IPS-18c (cell line): Measurements from ENCODE around the gene CLEC4E.
"Not testable (repeated sequence)": the region's sequence is repeated elsewhere in the genome, so short reads cannot be mapped to it uniquely, and the experiment has no call there.

Experiments
- H3K4me3 ChIP-seq: 2 replicates; pipeline ENCODE4 v1.7.0; 2013; ENCODE audit warnings: low read depth, mild to moderate bottlenecking, low read length, moderate library complexity; ENCODE audit not compliant: insufficient read depth
- H3K9me3 ChIP-seq: one replicate; pipeline ENCODE4 v1.6.1; 2013; ENCODE audit warnings: mild to moderate bottlenecking, low read length, moderate library complexity; ENCODE audit not compliant: control insufficient read depth, insufficient read depth

Gene CLEC4E, protein sequence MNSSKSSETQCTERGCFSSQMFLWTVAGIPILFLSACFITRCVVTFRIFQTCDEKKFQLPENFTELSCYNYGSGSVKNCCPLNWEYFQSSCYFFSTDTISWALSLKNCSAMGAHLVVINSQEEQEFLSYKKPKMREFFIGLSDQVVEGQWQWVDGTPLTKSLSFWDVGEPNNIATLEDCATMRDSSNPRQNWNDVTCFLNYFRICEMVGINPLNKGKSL

DNA sequence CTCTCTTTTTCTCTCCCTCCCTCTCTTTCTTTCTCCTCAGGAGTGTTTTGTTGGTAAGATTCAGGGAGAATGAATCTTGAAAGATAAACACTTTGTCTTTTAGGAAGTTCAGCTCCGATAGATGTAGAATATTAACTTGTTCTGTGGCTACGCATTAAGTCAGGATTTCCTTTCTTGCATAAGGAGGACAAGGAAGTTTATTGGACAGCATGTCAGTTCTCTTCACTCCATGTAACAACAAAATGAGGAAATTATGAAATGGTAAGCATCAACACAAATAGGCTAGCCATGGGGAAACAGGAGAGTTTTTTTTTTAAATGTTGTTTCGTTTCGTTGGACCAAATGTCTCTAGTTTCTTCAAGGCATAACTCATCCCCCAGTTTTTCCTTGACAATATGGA is at the start of gene CLEC4E:
CLEC4E (minus strand) TSS at position 75 of the 400 bp plus-strand sequence. CDS start 108 bp downstream, outside the sequence.
- H3K4me3 ChIP-seq, H3K9me3 ChIP-seq: not testable (repeated sequence)

DNA sequence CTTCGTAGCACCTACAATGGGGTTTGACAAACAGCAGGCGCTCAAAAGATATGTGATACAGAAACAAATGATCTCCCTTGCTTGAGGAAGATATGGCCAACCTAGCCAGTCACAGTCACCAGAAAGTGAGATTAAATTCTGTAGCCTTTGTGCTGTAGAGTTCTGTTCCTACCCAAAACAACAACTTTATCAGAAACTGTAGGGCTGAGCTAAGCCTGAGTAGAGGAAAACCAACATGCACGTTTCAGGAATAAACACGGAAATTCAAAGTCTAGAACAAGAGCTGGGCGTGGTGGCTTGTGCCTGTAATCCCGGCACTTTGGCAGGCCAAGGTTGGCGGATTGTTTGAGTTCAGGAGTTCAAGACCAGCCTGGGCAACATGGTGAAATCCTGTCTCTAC is 49.0 kb upstream of the CLEC4E start:
- no peaks in the 10 kb centered on the region for H3K9me3 ChIP-seq
- H3K4me3 ChIP-seq = no peak overlapping the region

DNA sequence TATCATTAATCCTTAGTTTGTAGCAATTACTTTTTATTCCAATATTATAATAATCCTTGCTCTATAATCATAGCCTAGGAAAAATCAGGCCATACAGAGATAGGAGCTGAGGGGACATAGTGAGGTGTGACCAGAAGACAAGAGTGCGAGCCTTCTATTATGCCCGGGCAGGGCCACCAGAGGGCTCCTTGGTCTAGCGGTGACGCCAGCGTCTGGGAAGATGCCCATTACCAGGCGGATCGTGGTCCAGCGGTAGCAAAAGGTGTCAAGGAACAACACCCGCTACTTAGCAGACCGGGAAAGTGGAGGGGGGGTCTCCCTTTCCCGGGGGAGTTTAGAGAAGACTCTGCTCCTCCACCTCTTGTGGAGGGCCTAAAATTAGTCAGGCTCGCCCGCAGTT is 43.8 kb upstream of the CLEC4E start:
- H3K4me3 ChIP-seq, H3K9me3 ChIP-seq: not testable (repeated sequence)

DNA sequence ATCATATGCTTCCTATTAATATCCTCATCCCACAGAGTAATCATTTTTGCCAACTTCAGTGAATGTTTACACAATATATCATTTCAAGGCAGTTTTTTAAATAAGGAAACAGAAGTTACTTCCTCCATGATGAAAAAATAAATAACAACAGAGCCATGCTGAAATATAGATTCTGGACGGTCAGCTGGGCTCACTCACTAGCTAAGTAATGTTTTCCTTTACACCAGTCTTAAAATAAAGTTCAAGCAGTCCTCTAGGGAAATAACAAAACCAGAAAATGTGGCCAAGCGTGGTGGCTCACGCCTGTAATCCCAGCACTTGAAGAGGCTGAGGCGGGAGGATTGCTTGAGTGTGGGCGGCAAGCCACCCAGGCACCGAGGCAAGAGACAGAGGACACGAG is 43.3 kb upstream of the CLEC4E start:
- no peak overlapping the region for H3K4me3 ChIP-seq
- H3K9me3 ChIP-seq = no peaks in the 10 kb centered on the region

DNA sequence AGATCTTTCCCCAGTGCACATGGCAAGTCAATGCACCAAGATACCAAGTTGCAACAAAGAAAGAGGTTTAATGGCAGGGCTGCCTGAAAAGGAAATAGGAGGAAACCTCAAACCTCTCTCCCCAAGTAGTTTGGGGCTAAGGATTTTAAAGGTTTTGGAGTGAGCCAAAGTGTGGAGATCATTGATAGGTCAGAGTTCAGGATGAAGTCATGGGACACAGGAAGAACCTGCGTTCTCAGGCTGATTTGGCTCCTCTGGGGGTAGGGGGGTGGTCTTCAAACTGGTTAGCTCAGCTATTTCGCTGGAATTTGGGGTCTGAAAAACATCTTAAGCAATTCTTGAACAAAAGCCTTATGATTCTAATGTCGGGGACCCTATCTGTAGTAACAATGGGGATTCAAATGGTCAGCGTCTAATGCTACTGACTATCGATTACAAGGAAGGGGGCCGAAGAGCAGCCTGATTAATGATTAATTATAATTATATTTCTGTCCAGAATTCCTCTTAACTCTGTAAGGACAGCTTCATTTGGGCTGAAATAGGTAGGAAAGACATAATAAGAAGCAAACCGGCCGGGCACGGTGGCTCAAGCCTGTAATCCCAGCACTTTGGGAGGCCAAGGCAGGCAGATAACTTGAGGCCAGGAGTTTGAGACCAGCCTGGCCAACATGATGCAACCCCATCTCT is 40.5 kb upstream of the CLEC4E start:
- no peaks in the 10 kb centered on the region for H3K9me3 ChIP-seq
- no peak overlapping the region for H3K4me3 ChIP-seq

DNA sequence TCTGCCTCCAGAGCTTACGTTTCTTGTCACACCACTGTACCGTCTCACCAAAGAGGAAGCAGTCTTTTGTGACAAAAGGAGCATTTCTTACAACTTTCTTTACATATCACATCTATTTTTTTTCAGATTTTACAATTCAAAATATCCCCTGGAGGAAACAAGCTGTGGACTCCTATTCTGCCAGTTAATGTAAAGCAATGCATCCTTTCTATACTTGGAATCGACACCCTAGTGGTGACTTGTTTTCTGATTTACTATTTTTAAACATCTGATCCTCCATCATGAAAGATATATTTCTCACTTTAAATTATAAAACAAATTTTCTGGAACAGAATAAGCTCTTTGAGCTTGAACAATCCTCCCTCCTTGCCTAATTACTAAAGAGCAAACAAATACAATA is 37.2 kb upstream of the CLEC4E start:
- no peaks in the 10 kb centered on the region for H3K9me3 ChIP-seq
- no peak overlapping the region for H3K4me3 ChIP-seq

DNA sequence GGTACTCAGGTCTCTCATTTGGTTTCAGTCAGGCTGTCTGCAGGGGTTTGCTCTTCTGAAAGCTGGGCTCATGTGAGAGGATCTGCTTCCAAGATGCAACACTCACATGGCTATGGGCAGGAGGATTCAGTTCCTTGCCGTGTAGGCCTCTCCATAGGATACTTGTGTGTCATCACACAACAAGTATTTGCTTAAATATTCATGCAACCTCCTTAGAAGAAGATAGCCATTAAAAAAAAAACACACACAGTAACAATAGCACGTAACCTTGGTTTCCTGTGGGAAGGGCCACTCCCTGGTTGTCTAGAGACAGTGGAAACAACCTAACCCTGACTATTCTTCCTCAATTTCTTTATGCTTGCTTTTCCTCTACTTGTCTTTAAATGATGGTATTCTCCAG is 31.8 kb upstream of the CLEC4E start:
- H3K9me3 ChIP-seq = no peaks in the 10 kb centered on the region

DNA sequence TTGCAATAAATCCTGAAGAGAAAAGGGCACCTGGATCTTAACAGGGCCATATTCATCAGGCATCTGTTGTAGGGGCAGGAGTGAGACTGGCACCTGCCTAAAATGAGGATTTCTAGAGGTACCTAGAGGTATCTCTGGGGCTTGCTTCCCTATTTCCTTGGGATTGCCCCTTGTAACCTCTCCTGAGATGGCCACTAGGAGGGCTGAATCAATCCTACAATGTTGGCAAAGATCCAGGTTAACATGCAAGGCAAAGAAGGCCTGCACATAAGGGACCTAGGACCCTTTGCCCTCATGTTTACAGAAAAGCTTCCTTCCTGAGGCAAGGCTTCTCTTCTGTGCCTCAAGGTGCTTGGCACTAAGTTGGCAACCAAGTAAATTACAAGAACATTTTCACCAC is 25.8 kb upstream of the CLEC4E start:
- H3K4me3 ChIP-seq = no peak overlapping the region
- H3K9me3 ChIP-seq = no peaks in the 10 kb centered on the region

More for the DNA sequence above, 31.8 kb upstream of the CLEC4E start:
- no peak overlapping the region for H3K4me3 ChIP-seq

DNA sequence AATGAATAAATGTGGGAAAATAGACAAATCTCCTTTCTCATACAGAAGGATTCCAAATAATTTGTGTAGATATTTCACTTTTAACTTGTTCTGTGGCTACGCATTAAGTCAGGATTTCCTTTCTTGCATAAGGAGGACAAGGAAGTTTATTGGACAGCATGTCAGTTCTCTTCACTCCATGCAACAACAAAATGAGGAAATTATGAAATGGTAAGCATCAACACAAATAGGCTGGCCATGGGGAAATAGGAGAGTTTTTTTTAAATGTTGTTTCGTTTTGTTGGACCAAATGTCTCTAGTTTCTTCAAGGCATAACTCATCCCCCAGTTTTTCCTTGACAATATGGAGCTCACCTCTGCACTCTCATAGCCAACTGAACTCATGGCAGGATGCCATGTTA is 25.3 kb upstream of the CLEC4E start:
- H3K9me3 ChIP-seq, H3K4me3 ChIP-seq: not testable (repeated sequence)

DNA sequence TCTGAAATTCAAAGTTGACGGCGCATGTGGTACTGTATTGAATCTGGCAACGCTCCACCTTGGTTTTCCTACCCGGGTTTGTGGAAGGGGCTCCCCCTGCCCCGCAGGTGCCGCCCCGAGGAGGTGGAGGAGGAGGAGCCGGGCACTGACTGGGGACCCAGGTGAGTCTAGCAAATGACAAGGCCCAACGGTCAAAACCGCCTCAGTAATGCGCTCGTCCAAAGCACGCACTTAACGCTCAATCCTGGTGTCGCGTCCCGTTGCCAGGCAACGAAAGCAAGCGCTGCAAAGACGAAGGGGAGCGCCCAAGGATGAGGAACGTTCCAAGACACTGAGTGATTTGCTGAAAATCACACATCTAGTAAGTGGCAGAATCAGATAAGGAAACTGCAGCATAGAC is 24.0 kb upstream of the CLEC4E start:
- no peak overlapping the region for H3K4me3 ChIP-seq

DNA sequence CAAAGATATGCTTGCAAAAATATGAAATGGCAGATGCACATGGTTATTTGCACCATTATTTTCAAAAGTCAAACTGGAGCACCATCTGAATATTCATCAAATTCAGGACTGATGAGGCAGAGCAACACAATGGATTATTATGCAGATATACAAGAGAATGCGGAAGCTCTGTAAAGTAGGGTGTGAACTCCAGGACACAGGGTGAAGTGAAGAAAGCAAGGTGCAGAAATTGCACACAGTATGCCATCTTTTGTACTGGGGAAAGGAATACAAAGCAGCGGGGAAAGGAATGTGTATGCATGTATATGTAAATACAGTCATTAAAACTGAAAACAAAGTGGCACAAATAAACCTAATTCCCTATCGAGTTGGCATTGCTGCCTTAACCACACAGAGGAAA is 22.7 kb upstream of the CLEC4E start:
- no peak overlapping the region for H3K4me3 ChIP-seq
- no peaks in the 10 kb centered on the region for H3K9me3 ChIP-seq

More for the DNA sequence above, 24.0 kb upstream of the CLEC4E start:
- H3K9me3 ChIP-seq = no peaks in the 10 kb centered on the region

DNA sequence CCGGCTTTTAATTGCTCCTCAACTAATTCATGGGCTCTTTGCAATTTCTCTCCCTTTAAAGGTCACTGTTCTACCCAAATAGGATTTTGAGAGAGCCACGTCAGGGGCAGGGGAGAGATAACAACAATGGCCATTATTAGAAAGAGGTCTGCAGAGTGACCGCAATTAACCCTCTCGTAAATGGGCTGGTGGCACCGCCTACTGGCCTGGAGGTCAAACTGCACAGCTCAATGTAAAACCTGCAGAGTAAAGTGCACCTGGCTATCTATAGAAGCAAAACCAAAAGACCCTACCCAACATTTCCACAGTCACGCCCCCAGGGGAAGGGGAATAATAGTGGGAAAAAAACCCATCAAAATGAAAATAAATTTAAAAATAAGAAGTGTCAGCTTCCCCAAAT is 21.6 kb upstream of the CLEC4E start:
- Histone ChIP-seq H3K9me3 (no peaks in the 10 kb centered on the region), H3K4me3 (no peak overlapping the region)

DNA sequence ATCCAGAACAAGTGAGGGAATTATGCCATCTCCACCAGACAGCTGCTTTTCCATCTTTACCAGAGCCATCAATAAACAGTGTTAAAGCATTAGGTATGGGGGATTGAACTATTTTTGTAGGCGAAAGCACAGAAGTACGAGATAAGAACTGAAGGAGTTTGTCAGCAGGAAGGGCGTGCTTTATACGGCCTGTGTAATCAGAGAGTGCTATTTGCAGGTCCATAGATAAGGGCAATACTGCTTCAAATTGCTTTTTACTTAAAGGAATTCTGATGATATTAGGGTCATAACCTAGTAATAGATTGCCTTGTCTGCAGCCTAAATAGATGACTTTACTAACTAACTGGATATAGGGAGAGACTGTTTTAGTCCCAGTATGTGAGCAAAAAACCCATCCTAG is 20.3 kb upstream of the CLEC4E start:
- 0 out of 2 replicates have a peak overlapping the region, but pooled peaks have one; percentile 10 for H3K4me3 ChIP-seq
- no peaks in the 10 kb centered on the region for H3K9me3 ChIP-seq

DNA sequence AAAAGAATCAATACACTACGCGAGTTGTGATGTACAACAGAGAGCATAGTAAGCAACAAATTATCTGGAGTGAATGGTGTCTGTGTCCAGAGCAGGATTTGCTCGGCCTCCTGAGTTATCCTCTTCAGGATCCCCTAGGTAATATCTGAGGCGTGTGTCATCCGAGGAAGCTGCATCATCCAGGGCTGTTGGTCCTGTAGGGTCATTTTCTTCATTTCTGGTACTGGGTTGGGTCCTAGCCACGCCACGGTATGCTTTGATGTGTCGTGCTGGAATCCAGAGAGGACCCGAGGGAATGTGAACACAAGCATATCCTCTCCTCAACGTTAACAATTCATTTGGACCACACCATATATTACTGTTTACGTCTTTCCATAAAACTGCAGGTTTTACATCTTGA is 19.0 kb upstream of the CLEC4E start:
- H3K9me3 ChIP-seq = no peaks in the 10 kb centered on the region

DNA sequence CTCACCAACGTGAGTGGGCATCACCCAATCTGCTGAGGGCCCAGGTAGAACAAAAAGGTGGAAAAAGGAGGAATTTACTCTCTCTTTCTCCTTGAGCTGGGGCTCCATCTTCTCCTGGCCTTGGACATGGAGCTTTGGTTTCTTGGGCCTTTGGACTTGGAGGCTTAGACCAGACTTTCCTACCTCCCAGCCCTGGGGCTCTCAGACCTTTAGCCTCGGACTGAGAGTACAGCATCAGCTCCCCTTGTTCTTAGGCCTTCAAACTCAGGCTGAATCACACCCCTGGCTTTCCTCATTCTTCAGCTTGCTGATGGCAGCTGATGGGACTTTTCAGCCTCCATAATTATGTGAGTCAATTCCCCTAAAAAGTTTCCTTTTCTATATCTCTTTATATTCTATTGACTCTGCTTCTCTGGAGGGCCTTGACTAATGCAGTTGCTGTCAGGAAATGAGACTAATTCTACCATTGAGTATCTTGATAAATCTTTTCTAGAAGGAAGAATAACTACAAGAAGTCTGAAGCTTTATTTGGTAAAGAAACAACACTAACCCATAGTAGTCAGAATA is 15.9 kb upstream of the CLEC4E start:
- Histone ChIP-seq H3K4me3 (no peak overlapping the region), H3K9me3 (no peaks in the 10 kb centered on the region)

More for the DNA sequence above, 19.0 kb upstream of the CLEC4E start:
- no peak overlapping the region for H3K4me3 ChIP-seq

DNA sequence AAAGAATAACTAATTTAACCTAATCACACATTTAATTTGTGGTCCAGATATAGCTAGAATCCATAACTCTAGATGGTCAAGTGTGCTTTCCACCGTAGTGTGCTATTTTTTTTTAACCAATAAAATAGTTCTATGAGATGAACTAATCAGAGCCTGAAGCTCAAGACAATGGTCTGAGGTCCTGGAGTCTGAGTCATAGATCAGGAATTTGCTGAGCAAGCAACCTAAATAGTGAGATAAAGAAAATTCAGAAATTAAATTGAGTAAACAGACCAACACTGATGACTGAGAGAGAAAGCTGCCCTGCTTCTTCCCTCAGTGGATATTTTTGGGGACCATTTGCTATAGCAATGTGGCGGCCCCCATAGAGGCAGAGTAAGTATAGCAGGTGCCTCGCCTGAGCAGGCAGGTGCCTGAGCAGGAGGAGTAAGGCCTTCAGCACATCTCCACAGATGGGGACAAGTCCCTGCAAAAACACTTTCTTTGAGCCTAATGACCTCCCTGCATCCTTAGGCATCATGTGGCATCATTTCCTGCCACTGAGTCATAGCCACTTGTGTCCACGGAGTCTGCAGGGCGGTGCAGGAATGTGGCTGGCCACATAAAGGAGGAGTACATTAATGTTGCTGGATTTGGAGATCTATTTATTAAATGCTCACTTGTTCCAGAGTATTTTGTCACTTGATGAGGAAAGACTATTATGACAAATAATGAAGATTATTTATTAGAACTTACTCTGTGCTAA is 13.9 kb upstream of the CLEC4E start:
- Histone ChIP-seq H3K4me3 (no peak overlapping the region; the same call in 1 of the 2 replicates), H3K9me3 (no peaks in the 10 kb centered on the region)

DNA sequence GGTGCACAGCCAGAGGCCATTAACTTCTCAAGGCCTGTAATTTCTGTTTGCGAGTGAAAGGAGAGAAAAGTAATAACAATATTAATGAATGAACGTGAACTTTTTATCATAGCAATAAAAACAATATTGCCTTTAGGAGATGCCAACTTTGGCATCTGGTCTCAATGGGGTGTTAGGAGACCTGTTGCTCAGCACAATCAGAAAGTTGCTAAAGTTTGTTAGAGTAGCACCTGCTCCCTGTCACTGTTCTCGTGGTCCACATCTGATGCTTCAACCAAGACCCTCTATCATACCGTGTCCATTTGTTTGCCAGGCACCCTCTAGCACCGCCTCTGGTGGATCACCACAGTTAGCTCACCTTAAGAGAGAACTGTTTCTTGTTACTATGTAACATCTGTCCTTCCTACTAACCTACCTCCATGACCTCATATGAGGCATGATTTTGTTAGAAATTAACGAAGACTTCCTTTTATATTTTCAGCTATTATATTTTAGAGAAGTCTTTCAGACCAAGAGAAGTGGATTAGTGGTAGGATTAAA is 12.5 kb upstream of the CLEC4E start:
- H3K4me3 ChIP-seq = no peak overlapping the region

DNA sequence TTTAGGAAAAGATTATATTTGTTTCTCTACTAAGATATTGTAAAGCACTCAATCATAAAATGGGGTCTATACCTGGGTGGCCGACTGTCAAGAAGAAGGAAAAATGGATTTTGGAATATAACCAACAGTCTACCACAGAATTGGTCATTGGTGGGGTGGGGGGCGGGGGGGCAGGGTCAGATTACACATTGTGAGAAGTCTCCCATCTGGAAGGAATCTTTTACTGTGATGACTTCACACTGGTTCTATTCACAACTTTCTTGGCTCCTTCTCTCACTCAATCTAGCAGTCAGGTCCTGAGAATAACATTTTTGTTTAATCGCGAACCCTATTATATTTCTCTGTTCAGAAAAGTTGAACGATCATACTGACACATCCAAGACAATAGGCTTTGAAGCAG is 8.7 kb upstream of the CLEC4E start:
- Histone ChIP-seq H3K9me3 (no peaks in the 10 kb centered on the region), H3K4me3 (no peak overlapping the region)

More for the DNA sequence above, 12.5 kb upstream of the CLEC4E start:
- no peaks in the 10 kb centered on the region for H3K9me3 ChIP-seq
